Stimulated activated CD4-positive, alpha-beta T cell treated with anti-CD3 and anti-CD28 coated beads, TNF-alpha, amount 100 ng/mL, for 24 hours (primary cell): Measurements from ENCODE around the gene FGF12.

Experiments
- DNase-seq, 3 experiments: peaks; one replicate each; pipeline ENCODE4 v3.0.0-alpha.2; 2020; ENCODE audit warnings: low read depth in 3 of 3

The FGF12 gene

GRCh38 chr3:192339214-192339613, 388.1 kb downstream of the FGF12 start:
- DNase-seq = no peak

GRCh38 chr3:192336286-192336685, 391.1 kb downstream of the FGF12 start:
- DNase-seq = no peak

GRCh38 chr3:192332386-192333291, 394.7 kb downstream of the FGF12 start:
- no peak for DNase-seq

- no peak for DNase-seq
Observed at GRCh38 chr3:192331749-192332385, 395.5 kb downstream of the FGF12 start.

GRCh38 chr3:192326656-192327055, 400.7 kb downstream of the FGF12 start:
- no peak for DNase-seq

- no peak for DNase-seq
Observed at GRCh38 chr3:192317564-192317963, 409.8 kb downstream of the FGF12 start.

GRCh38 chr3:192313605-192314004, 413.7 kb downstream of the FGF12 start:
- DNase-seq = no peak

- no peak for DNase-seq
Observed at GRCh38 chr3:192307631-192308030, 419.7 kb downstream of the FGF12 start.

- DNase-seq = no peak
Observed at GRCh38 chr3:192303235-192303634, 424.1 kb downstream of the FGF12 start.

GRCh38 chr3:192302721-192303120, 424.6 kb downstream of the FGF12 start:
- DNase-seq = no peak

GRCh38 chr3:192299921-192300320, 427.4 kb downstream of the FGF12 start:
- no peak for DNase-seq

GRCh38 chr3:192296845-192297244, 430.5 kb downstream of the FGF12 start:
- DNase-seq = no peak

GRCh38 chr3:192284443-192285072, 442.8 kb downstream of the FGF12 start:
- no peak for DNase-seq

- DNase-seq = no peak
Observed at GRCh38 chr3:192281207-192281880, 446.0 kb downstream of the FGF12 start.

GRCh38 chr3:192279664-192280063, 447.7 kb downstream of the FGF12 start:
- DNase-seq = no peak

GRCh38 chr3:192277477-192277876, 449.9 kb downstream of the FGF12 start:
- DNase-seq = no peak

- DNase-seq = no peak
Observed at GRCh38 chr3:192275741-192276355, 451.5 kb downstream of the FGF12 start.

GRCh38 chr3:192273697-192274010, 453.7 kb downstream of the FGF12 start:
- DNase-seq = no peak

GRCh38 chr3:192273001-192273696, 454.2 kb downstream of the FGF12 start:
- no peak for DNase-seq

- no peak for DNase-seq
Observed at GRCh38 chr3:192262001-192262400, 465.3 kb downstream of the FGF12 start.

- DNase-seq = no peak
Observed at GRCh38 chr3:192261135-192261534, 466.2 kb downstream of the FGF12 start.
